GM12873 (cell line): ENCODE measurements around the gene ELMO2.

Experiments used
- TF ChIP-seq, protein P1 (sequence below): IDR thresholded peaks from 2 replicates; pipeline ENCODE4 v1.5.1; 2012; ENCODE audit warnings: low read depth, mild to moderate bottlenecking, moderate library complexity, low read length, control low read depth; ENCODE audit not compliant: insufficient read depth; ENCODE audit errors: missing control alignments

The ELMO2 gene

DNA sequence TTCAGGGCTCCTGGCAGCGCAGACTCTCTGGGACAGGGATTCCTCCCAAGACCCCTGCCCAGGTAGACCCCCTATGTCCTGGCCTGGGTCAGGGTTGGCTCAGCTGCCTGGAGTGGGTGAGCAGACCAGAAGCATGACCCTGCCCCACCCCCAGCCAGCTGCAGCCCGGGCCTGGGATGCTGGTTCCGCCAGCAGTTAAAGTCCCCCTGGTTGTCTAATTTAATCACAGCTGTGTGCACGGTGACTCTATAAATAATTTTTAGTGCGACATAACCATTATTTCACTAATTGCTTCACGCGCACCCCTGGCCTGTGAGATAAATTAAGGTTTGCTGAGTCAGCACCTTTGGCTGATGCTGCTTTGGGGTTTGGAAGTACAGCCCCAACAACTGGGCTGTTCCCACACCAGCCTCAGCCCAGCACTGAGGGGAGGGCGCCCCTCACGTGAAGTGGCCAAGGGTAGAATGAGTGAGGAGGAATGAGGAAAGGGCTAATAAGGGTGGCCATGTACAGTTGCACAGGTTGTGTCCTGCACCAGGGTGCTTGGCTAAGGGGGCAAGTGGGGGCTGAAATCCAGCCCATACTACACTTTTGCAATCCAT is 72.0 kb downstream of the ELMO2 start:
- TF ChIP-seq, protein P1, sequence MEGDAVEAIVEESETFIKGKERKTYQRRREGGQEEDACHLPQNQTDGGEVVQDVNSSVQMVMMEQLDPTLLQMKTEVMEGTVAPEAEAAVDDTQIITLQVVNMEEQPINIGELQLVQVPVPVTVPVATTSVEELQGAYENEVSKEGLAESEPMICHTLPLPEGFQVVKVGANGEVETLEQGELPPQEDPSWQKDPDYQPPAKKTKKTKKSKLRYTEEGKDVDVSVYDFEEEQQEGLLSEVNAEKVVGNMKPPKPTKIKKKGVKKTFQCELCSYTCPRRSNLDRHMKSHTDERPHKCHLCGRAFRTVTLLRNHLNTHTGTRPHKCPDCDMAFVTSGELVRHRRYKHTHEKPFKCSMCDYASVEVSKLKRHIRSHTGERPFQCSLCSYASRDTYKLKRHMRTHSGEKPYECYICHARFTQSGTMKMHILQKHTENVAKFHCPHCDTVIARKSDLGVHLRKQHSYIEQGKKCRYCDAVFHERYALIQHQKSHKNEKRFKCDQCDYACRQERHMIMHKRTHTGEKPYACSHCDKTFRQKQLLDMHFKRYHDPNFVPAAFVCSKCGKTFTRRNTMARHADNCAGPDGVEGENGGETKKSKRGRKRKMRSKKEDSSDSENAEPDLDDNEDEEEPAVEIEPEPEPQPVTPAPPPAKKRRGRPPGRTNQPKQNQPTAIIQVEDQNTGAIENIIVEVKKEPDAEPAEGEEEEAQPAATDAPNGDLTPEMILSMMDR: no peak

- TF ChIP-seq, protein P1: no peak
Measured at GRCh38 chr20:46333161-46333991, 73.0 kb downstream of the ELMO2 start.

DNA sequence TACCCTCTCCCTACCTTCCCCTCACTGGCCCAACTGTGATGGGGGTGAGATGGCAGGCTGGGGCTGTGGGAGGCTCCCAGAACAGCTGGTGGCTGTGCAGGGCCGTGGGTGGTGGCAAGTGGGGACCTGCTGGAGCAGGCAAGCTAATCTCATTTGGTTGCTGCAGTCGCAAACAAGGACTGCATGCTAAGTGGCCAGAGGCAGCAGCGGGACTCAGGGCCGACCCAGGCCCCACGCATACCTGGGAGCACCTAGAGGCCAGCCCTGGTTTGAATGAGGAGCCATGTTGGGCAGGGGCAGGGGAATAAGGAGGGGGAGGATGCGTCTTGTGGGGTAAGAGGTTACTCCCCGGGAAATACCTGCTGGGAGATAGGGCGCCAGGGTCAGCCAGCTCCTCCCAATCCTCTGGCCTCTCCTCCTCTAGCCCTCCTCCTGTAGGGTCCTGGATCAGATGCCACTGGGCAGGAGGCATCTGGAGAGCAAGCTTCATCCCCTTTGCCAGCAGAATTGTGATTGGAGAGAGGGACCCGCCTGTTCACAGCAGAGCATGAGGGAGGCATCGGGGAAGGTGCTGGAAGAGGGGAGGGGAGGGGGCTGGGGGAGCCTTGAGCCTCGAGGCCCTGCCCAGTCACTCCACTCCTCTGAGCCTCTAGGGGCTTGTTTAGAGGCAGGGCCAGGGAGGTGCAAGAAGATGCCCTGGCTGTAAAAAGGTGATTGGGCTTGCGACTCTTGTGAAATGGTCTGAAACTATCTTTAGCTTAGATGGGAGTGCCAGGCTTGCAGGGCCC is 73.8 kb downstream of the ELMO2 start:
- TF ChIP-seq, protein P1: no peak

DNA sequence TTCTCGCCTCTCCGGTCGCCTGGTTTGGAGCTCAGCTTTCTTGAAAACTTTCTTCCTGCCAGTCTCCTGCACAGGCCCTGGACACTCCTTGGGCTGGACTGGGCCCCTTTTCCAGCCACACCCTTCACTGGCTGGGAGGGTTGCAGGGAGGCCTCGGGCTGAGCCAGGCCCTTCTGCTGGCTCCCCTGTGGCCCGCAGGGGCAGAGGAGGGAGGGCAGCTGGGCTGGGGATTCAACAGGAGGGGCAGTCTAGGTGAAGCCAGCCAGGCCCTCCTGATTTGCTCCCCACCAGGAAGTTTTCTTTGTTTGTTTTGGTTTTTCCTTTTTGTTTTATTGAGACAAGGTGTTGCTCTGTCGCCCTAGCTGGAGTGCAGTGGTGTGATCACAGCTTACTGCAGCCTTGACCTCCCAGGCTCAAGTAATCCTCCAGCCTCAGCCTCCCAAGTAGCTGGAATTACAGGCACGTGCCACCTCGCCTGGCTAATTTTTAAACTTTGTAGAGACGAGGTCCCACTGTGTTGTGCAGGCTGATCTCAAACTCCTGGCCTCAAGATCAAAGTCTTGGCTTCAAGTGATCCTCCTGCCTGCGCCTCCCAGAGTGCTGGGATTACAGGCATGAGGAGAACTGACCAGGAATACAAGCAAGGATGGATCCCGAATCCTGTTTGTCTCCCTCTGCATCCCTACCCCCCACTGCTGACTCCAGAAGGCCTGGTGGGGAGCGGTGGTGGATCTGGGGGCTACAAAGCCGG is 74.6 kb downstream of the ELMO2 start:
- TF ChIP-seq, protein P1: no peak

DNA sequence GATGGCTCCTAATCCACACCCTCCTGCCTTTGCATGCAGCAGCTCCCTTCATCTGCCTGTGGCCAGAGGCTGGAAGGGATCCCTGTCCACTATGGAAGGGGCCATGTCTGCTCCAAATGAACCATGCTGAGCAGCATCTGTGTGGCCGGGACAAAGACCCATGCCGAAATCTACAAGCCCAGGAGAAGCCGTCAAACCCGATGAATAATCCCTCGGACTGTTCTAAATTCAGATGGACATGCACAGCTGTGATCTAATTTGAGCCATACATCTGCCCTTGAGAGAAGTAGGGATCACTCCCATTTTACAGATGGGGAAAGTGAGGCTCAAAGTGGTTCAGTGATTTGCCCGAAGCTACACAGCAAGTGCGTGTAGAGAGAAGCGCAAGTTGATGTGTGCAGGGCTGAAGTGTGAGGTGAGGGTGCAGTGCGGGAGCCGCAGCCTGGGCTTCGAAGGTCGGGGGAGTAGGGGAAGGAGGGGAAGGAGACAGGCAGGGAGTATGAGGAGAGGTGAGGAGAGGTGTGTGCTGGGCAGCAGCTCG is 75.5 kb downstream of the ELMO2 start:
- TF ChIP-seq, protein P1: no peak

- TF ChIP-seq, protein P1: no peak
Measured at GRCh38 chr20:46330072-46330763, 76.2 kb downstream of the ELMO2 start.
